NCI-H226 (cell line): ENCODE measurements around the gene KEL.

Experiments used
- DNase-seq: peaks from one replicate; pipeline ENCODE4 v3.0.0-alpha.2; 2015

Gene KEL

DNA sequence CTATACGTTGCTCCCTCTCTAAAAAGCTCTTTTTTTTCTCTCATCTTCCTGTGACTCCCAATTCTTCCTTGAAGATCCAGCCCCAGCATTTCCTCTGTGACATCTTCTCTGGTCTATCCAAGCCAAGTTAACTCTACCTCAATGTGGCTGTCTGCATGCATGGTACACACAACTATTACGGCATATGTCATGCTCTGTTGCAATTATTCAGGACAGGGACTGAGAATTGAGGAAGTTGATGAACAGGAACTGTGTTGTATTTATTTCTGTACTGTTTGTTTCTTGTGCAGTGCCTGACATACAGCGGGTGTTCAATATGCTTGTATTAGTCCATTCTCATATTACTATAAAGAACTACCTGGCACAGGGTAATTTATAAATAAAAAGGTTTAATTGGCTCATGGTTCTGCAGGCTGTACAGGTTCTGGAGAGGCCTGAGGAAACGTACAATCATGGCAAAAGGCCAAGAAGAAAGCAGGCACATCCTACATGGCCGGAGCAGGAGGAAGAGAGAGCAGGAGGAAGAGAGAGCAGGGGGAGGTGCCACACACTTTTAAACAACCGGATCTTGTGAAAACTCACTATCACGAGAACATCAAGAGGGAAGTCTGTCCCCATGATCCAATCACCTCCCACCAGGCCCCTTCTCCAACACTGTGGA is 34.9 kb downstream of the KEL start:
- no peak for DNase-seq

DNA sequence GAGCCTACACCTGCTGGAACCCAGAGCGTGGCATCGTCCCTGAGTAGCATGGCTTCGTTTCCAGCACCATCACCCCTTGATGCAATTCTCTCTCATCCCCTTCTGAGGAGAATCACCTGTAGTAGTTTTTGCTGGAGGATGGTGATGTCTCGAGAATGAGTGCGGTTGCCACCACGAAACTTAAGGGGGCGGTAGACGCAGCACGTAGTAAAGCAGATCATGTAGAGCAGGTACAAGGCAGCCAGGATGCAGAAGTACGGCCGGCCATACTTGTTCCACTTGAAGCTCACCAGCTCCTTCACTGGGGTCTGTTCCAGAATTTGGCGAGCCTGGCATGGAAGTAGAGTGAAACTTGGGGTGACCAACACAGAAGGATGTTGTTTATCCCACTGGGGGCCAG is 36.8 kb downstream of the KEL start:
- no peak for DNase-seq

DNA sequence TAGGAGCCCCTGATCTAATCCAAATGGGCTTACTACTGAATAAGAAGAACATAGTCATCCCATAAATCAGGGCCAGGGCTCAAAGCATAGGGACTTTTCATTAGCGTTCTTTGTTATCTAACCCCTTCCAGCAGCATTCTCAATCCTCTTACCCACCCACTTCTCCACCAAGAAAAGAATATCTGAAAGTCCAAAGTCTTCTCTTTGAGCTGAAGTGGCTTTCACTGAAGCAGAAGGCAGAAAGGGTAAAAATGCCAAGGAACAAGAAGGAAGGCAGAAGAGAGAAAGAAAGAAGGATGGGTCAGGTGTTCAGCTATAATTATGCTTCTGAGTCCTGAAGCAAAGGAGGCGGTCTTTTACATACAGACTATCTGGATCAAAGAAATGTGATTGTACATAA is 38.8 kb downstream of the KEL start:
- DNase-seq: no peak

DNA sequence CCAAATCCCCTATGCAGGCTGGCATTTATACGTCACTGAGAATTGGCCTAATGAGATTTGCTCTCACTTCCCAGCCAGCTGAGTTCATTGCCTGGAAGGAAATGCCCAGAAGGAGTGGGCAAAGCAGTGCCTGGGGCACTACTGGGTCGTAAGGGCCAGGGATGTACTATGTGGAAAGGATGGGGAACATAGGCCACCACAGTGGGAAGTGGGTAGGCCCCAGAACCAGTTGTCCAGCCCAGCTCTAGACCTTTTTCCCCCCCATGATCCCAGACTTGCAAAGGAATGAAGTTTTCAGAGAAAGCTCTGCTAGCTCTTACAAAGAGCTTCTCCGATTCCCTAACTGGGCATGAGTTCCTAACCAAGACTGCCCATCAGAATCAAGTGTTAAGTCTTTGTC is 42.5 kb downstream of the KEL start:
- no peak for DNase-seq

DNA sequence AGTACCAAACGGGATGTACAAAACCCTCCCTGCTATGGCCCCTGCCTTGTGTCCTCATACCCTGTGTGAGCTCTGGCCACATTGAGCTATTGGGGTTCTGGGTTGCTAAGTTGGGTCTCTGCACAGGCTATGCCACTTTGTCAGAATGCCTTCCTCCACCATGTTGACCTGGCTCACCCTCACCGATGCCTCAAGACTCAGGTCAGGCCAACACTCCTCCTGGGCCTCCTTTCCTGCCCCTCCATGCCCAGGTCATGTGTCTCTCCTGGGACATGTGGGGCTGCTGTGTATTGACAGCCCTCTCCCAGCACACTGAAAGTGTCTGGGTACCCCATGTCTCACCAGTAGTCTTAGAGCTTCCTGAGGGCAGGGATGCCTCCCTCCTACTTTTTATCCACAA is 43.3 kb downstream of the KEL start:
- DNase-seq: no peak

DNA sequence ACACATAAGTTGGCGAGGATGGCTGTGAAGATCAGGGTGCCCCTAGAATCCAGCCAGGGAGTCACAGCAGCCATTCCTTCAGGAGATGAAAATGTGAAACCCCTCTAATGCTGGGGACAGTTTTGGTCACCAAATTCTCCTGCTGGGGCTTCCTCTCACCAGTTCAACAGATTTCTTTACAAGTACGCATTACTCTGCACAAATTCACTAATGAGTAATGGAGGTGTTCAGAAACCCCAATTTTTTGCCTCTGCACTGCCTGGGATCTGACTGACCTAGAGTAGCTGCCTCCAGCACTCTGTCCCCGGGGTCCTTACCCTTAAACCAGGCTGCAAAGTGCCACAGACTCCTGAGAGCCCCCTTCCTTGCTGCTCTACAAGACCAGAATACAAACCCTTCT is 44.7 kb downstream of the KEL start:
- no peak for DNase-seq

DNA sequence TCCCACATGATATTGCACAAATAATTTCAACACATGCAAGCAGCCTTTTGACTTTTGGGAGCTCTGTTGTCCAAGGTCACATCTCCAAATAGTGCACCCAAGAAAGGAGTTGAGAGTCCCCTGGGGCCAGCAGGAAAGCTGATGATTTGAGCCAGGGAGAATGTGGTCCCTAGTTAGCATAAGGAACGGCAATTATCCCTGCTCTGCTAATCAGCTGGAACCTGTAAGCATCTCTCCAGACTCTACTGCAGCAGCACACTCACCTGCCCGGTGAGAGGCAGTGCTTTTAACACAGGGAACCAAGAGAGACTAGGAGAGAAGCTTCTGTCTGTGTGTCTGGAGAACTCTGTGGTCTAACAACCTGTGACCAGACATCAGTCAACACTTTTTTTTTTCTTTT is 45.7 kb downstream of the KEL start:
- no peak for DNase-seq

DNA sequence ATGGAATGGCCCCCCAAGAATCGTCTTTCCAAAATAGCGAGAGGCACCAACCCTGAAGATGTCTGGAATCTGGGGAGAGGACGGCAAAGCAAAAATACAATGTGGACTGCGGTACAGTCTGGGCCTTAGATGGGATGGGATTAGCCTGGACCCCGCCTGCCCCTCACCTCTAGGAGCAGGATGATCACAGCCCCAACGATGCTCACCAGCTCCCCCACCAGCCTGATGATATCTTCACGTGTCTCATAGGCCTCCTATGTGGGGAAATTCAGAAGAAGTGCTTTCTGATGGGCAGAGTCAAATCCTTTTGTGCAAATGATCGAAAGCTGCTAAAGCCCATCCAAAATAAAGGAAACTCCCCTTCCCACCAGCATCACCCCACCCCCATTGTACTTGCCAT is 46.8 kb downstream of the KEL start:
- no peak for DNase-seq

DNA sequence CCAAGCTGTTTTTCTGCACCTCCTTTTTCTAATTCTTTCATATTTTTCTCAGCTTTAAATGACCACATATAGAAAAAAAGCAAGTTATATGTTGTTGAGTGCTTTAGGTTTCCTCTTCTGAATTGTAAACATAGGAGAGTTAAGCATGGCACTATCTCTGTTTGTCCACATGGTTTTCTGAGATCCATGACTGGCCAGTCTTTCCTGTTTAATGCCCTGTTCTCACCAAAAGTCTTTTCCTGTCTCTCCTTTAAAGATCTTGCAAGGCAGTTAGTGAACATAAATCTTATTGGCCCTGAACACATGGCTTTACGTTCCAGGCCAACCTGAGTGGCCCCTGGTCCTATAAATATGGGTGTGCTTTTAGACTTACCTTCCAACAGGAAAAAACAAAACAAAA is 48.0 kb downstream of the KEL start:
- no peak for DNase-seq

DNA sequence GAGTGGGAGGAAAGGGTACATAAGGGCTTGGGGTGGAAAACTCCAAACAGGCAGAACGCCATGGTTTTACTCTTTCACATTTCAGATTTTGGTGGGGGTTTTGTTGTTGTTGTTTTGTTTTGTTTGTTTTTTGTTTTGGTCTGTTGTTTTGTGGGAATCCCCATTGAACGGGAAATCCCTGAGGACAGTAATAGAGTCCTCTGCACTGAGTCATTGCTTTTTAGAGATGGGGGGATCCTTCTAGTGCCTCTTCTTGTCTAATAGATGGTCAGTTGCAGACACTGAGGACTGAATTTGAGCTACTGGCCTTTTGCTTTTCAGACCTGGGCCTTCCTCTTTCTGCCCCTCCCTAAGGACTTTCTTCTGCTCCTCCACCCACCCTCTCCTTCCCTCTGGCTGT is 48.6 kb downstream of the KEL start:
- no peak for DNase-seq

DNA sequence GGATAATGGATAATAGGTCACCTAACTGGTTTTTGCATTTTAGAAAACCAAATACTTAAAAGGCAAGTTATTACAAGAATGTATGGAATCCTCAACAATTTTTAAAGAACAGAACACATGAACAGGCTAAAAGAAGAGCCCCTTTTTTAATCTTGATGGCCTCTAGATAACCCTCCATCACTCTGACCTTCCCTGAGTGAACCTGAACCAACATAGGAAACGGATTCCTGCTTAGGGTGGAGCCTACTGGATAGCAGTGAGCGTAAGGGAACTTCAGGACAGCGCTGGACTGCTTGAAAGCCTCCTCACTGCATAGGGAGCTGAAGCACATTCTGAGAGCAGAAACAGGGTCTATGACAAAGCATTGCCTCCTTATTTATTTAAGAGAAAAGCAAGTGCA is 49.1 kb downstream of the KEL start:
- no peak for DNase-seq

DNA sequence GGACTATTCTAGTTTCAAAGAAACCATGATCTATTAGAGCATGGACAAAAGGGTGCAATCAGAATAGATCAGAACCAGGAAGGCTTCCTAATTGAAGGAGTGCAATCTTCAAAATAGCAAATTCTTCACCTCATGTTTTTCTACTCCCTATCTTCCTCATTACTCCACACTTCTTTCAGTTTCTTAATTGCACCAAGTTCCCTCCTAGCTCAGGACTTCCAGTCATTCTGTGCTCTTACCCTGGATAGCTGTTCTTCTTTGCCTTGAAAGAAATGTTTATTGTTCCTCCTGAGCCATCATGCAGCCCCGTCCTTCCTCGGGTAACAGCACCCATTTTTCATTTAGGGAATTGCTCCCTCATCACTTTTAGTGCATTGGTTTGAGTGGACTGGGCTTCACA is 51.7 kb downstream of the KEL start:
- no peak for DNase-seq

DNA sequence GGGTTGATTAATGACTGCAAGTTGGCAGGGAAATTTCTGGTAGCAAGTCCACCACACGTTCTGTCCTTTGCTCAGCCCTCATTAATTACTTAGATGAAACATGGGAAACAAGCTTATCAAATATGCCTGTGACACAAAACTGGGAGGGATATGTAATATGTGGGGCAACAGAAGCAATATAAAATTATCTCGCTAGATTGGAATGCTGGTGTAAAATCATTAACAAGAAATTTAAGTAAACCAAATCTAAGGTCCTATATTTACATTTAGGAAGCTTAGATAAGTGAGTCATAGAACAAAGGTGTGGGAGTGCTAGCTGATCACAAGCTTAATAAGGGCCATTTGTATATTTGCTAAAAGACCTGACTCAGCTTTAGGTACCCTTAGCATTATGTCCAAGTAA is 52.1 kb downstream of the KEL start:
- peak; percentile 42 for DNase-seq

DNA sequence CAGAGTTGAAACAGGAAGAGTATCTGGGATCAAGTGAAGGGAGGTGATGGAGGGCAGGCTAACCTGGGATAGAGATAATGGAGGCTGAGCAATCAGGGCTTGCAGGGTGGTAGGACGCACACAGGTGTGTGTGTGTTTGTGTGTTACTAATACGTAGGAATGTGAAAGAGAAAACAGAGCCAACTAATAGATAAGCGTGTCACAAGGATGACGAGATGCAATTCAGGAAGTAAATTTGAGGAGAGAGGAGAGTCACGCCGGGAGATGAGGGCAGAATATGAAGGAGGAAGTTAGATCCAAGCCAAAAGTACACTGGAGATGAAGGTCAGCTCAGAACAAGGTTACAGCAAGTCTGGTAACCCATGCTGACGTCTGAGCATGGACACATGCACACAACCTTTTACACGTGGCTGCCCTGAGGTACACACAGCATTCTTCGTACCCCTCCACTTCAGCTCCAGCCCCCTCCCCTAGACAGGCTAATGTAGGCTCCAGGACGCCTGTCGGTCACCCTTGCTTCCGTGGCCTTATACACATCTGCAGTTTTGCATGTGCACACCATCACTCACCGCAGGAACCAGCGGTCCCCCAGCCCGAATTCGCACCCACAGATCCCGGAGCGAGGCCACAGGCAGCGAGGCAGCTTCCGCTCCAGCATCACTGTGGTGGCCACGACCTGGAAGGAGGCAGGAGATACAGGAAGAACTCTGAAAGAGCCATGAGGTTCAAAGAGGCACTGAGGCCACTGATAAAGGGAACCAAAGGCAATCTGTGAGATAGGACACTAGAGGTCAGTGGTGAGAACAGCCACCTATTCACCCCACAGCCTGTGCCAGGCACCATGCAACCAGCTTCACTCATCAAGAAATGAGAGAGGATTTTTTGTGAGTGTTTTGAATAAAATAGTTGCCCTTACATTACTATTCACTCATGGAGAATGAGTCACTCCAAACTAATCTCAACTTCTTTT is 53.0 kb downstream of the KEL start:
- peak; percentile 48 for DNase-seq

DNA sequence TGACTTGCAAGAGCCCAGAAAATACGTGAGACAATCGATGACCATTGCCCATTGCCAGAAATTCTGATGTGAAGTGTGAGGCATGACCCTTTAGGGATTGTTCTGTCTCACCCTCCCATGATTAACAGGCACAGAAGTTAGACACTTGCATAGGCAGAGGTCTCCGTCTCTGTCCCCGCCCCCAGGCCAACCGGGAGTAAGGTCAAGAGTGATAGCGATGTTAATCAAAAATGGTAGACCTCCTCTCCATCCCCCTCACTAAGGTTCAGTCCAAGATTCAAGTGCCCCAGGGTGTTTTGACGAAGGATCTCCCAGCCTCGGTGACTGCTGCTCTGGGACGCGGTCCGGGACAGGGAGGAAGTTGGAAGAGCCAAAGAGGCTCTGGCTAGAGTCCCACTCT is 53.9 kb downstream of the KEL start:
- DNase-seq: no peak

DNA sequence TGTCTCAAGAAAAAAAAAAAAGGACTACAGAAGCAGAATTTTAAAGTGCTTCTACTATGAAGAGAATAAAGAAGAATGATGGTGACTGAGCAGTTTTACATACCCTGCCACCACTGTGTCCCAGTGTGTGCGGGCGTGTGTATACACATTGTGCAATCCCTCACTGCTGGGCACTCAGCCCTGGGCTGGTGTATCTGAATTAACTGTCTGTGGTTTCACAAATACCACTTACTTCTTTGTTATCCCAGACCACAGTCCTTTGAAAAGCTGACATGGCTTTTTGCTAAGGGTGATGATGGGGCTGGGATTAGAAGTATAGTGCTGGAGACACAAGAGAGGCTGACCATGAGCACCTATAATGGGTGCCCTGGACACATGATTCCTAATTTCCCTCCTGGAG is 55.5 kb downstream of the KEL start:
- DNase-seq: no peak

DNA sequence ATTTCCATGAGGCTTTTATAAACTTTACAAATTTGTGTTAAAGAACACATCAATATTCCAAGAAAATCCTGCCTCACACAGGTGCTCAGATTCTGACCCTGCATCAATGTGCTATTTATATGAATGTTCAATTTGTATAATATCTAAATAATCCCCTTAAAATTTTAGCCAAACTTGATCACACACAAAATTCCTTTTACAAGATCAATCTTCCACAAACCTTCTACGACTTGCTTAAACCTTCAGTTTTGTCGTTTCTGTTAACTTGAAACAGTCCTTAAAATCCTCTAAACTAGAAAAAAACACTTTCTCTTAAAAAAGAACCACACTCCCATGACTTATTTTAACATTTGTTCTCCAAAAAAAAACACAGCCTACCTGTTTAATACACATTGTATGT is 56.4 kb downstream of the KEL start:
- no peak for DNase-seq

DNA sequence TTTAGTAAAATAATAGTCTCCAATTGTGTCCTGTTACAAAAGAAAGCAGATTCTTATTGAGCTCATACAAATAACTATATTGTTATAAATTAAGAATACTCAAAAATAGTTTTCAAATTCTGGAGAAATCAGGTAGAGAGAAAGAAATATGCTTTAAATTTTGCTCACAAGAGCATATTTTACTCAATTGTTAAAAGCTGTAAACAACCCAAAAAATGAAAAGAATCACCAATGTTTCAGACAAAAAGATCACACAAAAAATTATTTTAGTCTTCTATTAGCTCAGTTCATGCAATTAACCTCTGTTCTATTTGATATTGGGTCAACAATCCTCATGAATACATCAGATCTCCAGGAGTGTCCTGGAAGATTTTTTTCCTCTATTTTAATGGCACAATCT is 58.0 kb downstream of the KEL start:
- no peak for DNase-seq

DNA sequence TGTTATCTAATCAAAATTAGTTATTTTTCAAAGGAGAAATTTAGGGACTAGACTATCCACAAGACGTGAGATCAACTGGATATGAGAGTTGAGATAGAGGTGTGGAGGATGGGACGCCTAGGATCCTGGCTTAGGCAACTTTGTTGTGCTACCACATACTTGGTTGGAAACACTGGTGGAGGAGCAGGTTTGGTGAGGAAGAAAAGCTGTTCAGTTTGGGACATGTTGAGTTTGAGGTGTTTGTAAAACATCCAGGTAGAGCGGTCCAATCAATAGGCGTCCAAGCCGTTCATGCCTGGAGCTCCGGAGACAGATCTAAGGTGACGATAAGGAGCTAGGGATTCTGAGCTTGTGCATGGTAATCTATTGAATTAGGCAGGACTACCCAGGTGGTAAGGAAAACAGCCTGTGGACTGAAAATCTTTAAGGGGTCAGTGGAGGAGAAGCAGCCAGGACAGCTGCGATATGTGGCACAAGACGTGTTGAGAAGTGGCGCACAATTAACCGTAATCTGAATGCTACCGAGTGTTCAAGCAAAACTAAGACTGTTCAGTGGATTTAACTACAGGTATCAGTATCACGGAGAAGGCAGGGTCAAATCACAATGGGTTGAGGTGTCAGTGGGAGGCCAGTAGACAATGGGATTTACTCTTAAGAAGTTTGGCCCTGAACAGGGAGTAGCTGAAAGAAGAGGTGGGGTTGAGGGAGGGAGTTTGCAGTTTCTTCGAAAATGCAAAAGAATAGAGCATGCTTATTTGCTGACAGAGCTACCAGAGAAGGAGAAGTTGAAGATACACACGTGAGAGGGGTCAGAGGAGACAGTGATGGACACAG is 60.5 kb downstream of the KEL start:
- DNase-seq: no peak

DNA sequence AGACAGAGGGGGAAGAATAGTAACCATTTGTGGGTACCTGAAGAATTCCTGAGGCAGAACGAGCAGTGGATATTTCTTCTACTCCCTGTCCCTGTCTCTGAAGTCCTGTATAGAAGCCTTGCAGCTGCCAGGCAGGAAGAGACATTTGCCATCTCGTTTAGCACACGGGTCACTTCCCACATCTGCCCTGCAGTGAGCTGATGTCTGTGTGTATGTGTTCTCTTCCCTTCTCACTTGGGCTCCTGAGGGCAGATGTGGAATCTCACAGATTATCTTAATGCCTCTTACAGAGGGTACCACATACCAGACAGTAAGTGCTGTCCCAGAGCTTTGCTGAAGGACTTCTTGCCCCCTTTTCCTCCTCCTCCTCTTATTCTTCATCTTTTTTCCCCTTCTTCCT is 62.5 kb downstream of the KEL start:
- DNase-seq: no peak

DNA sequence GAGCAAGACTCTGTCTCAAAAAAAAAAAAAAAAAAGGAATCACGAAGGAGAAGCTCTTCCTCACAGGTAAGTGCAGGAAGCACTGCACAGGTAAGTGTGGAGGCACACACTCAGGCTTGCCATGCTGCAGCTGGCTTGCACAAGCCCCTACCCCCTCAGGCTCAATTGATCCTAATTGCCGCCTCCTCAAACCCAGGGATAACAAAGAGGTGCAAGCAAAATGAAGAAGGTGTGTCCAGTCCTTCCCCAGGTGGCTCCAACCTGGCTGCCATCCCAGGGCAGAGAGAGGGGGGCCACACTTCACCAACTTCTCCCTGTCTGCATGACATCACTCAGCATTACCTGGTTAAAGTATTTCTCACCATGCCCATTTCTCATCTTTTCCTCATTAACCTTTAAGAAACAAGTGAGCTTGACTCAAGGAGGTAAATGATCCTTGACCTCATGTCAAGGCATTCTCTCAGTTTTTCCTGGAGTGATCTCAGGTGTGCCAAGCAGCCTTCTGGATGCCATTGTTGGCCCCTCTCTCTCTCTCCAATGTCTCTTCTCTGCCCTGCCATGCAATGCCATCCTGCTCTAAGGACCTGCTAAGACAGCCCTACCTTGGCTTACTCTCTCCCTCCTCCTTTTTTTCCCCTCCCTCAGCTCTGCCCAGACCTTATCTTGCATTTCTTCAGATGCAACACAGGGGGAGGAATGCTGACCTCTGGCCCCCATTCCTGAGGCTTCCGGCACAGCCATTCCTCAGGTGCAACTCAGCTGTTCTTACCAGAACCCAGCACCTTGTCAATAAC is 63.6 kb downstream of the KEL start:
- no peak for DNase-seq

DNA sequence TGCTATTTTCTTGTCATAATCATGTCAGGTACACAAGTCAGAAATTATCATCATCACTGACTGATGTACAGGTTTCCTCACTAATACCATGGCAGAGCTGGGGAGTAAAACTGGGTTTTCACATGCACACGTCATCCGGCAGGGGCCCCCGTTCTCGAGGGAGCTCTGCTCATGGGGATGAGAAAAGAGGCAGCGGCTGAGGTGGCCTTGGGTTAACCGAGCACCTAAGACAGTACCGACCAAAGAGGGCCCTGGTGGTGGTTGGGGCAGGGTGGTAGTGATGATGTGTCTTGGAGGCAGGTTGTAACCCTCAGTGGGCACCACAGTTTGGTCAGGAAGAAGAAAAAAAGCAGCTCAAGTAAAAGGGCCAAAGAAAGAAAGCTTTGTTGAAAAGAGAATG is 64.5 kb downstream of the KEL start:
- no peak for DNase-seq
